Immature natural killer cell (primary cell): ENCODE data around the gene HBS1L. TPM values are rescaled to one million over a fixed set of nuclear protein-coding genes. Genes with fewer than 3 reads are reported as not detected.
A peak's percentile ranks its signal among the peaks of the same experiment; 100 is the strongest.

ENCODE experiments used
- DNase-seq, 3 donors: peaks; one replicate each; pipeline ENCODE4 v3.0.0; 2022; ENCODE audit warnings: mixed read lengths in 1 of 3
- H3K27ac Mint-ChIP-seq, 6 donors: one replicate each; pipeline ENCODE4 v1.8.0; 2020; ENCODE audit warnings: mixed read lengths in 6 of 6, mild to moderate bottlenecking in 5 of 6, inconsistent platforms in 4 of 6, moderate library complexity in 3 of 6
- H3K27me3 Mint-ChIP-seq, 3 donors: one replicate each; pipeline ENCODE4 v1.8.0; 2020 to 2021; ENCODE audit warnings: low read depth in 3 of 3, mild to moderate bottlenecking in 3 of 3, mixed read lengths in 3 of 3, moderate library complexity in 3 of 3, inconsistent platforms in 1 of 3
- H3K36me3 Mint-ChIP-seq, 3 donors: one replicate each; pipeline ENCODE4 v1.8.0; 2020; ENCODE audit warnings: mixed read lengths in 3 of 3, inconsistent platforms in 2 of 3, mild to moderate bottlenecking in 2 of 3
- H3K4me1 Mint-ChIP-seq, 2 donors: one replicate each; pipeline ENCODE4 v1.8.0; 2020; ENCODE audit warnings: inconsistent platforms in 2 of 2, mild to moderate bottlenecking in 2 of 2, mixed read lengths in 2 of 2, moderate library complexity in 1 of 2
- H3K4me3 Mint-ChIP-seq, 5 donors: one replicate each; pipeline ENCODE4 v1.8.0; 2020; ENCODE audit warnings: mild to moderate bottlenecking in 5 of 5, mixed read lengths in 5 of 5, inconsistent platforms in 3 of 5, moderate library complexity in 3 of 5
- H3K9me3 Mint-ChIP-seq, 6 donors: one replicate each; pipeline ENCODE4 v1.8.0; 2020; ENCODE audit warnings: mild to moderate bottlenecking in 6 of 6, mixed read lengths in 6 of 6, inconsistent platforms in 4 of 6, moderate library complexity in 3 of 6
- polyA plus RNA-seq, 3 donors: library from polyadenylated mRNA; unstranded; fragments of 300-500 nt; fragmentation: Illumina TruSeq; gene quantifications; one replicate each; pipeline ENCODE4 v1.2.3, GENCODE V29; 2021

The HBS1L gene
- polyA plus RNA-seq, 3 donors from 2014 or later: 29.0 to 38.7 (median 32.4) TPM

- Mint-ChIP-seq H3K27ac (no peak overlapping the region), H3K36me3 (peaks cover 22 to 32% (median 22%) of the 10 kb centered on the region in 3 donors), H3K4me3 (no peak overlapping the region), H3K9me3 (no peaks in the 10 kb centered on the region), H3K27me3 (no peaks in the 10 kb centered on the region), H3K4me1 (no peaks in the 10 kb centered on the region)
- no peak for DNase-seq
Measured at GRCh38 chr6:134995536-134995935, 59.1 kb downstream of the HBS1L start.

DNA sequence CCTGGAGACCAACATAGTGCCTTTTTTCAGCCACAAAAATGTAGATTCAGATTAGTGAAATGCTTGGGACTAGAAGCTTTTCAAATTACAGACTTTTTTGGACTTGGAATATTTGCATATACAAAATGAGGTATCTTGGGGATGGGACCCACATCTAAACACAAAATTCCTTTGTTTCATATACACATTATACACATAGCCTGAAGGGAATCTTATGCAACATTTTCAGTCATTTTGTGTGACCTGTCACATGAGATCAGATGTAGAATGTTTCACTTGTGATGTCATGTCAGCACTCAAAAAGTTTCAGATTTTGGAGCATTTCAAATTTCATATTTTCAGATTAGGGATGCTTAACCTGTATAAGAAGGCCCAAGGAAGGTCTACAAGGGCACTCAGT is 60.2 kb downstream of the HBS1L start:
- Mint-ChIP-seq H3K36me3 (peaks cover 22 to 31% (median 25%) of the 10 kb centered on the region in 3 donors), H3K4me1 (no peaks in the 10 kb centered on the region), H3K27me3 (no peaks in the 10 kb centered on the region), H3K4me3 (no peak overlapping the region), H3K27ac (peak overlapping the region in 1 of 6 donors; percentile 10), H3K9me3 (no peaks in the 10 kb centered on the region)
- no peak for DNase-seq

DNA sequence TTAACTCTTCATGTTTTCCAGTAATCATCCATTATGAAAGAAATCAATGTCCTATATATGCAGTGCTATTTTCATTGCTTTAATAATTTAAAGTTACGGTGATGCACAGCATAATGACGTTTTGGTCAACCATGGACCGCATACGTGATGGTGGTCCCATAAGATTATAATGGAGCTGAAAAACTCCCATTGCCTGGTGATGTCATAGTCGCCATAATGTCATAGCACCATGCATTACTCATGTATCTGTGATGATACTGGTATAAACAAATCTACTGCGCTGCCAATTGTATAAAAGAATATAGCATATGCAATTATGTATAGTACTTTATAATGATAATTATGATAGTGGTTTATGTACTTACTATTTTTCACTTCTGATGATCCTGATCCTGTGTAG is 62.5 kb downstream of the HBS1L start:
- Mint-ChIP-seq H3K36me3 (peaks cover 16 to 31% (median 30%) of the 10 kb centered on the region in 3 donors), H3K4me1 (no peaks in the 10 kb centered on the region), H3K27ac (no peak overlapping the region), H3K4me3 (no peak overlapping the region), H3K9me3 (no peaks in the 10 kb centered on the region), H3K27me3 (no peaks in the 10 kb centered on the region)
- DNase-seq: no peak

DNA sequence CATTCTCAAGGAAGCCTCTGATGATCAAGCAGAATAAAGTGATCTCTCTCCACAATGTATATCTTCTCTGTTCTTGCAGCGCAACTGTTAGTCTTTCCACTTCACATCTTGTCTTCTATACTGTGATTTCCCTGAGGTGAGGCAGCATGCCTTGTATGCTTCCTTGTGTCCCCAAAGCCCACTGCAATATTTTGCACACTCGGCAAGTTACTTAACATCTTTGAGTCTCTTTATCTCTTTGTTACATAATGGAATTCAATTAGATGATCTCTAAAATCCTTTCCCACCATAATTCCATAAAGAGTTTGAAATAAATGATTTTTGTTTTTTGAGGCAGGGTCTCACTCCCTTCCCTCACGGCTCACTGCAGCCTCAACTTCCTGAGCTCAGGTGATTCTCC is 64.4 kb downstream of the HBS1L start:
- Mint-ChIP-seq H3K4me1 (no peaks in the 10 kb centered on the region), H3K27ac (no peak overlapping the region), H3K36me3 (peaks cover 4 to 29% (median 24%) of the 10 kb centered on the region in 3 donors), H3K27me3 (no peaks in the 10 kb centered on the region), H3K9me3 (no peaks in the 10 kb centered on the region), H3K4me3 (no peak overlapping the region)
- no peak for DNase-seq

DNA sequence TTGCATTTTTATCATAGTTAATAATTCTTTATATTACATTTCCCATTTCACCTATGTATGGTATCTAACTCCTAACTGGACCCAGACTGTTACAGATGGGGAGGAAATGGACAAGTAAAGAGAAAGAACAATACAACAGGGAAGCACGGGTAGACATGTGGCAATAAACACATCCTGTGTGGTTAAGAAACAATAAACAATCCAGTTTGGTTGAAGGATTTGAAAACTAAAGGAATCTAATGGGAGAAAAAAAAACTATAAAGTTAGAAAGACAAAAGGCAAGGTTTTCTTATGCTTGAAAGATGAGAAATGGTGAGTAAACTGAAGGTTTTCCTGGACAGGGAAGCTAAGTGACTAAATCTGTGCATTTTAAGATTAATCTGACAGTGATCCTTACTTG is 69.8 kb downstream of the HBS1L start:
- peaks cover 25 to 40% (median 38%) of the 10 kb centered on the region in 3 donors for H3K36me3 Mint-ChIP-seq

GRCh38 chr6:134983823-134984222 is 70.8 kb downstream of the HBS1L start:
- Mint-ChIP-seq H3K4me1 (peaks cover 0 to 7% of the 10 kb centered on the region in 2 donors), H3K9me3 (no peaks in the 10 kb centered on the region), H3K27me3 (no peaks in the 10 kb centered on the region), H3K27ac (no peak overlapping the region), H3K36me3 (peaks cover 25 to 46% (median 37%) of the 10 kb centered on the region in 3 donors), H3K4me3 (no peak overlapping the region)
- DNase-seq: no peak

More for the DNA sequence above, 69.8 kb downstream of the HBS1L start:
- Mint-ChIP-seq H3K9me3 (no peaks in the 10 kb centered on the region), H3K4me3 (no peak overlapping the region), H3K27ac (peak overlapping the region in 1 of 6 donors; percentile 35), H3K4me1 (peaks cover 0 to 7% of the 10 kb centered on the region in 2 donors), H3K27me3 (no peaks in the 10 kb centered on the region)
- no peak for DNase-seq

- Mint-ChIP-seq H3K4me1 (peaks cover 0 to 7% of the 10 kb centered on the region in 2 donors), H3K27me3 (no peaks in the 10 kb centered on the region), H3K27ac (no peak overlapping the region), H3K4me3 (no peak overlapping the region), H3K9me3 (no peaks in the 10 kb centered on the region), H3K36me3 (peaks cover 30 to 51% (median 36%) of the 10 kb centered on the region in 3 donors)
- no peak for DNase-seq
Measured at GRCh38 chr6:134982161-134982560, 72.5 kb downstream of the HBS1L start.

DNA sequence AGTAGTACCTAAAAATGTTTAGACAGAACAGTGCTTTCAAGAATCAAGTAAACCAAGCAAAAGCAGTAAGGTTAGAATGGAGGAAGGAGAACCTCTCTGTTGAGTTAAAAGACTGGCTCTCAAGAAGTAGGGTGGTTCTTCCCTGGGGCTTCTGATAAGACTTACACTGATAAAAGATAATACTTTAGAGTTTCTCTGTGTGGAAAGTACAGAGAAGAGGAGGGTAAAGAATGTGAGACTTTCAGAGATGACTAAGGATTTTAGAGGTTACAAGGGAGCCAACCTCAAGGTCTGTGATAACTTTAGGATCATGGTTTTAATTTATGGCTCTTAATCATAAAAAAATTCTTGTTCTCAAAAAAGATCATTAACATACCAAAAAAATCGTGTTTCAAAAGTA is 73.8 kb downstream of the HBS1L start:
- no peaks in the 10 kb centered on the region for H3K27me3 Mint-ChIP-seq
- peaks cover 0 to 7% of the 10 kb centered on the region in 2 donors for H3K4me1 Mint-ChIP-seq
- no peak overlapping the region for H3K4me3 Mint-ChIP-seq
- H3K9me3 Mint-ChIP-seq: no peaks in the 10 kb centered on the region
- H3K36me3 Mint-ChIP-seq: peaks cover 30 to 50% (median 37%) of the 10 kb centered on the region in 3 donors
- DNase-seq: no peak
- no peak overlapping the region for H3K27ac Mint-ChIP-seq

- DNase-seq: no peak
- H3K4me3 Mint-ChIP-seq: no peak overlapping the region
- peak overlapping the region in 1 of 6 donors; percentile 16 for H3K27ac Mint-ChIP-seq
- peaks cover 26 to 56% (median 47%) of the 10 kb centered on the region in 3 donors for H3K36me3 Mint-ChIP-seq
- no peaks in the 10 kb centered on the region for H3K9me3 Mint-ChIP-seq
- peaks cover 2 to 7% of the 10 kb centered on the region in 2 donors for H3K4me1 Mint-ChIP-seq
- H3K27me3 Mint-ChIP-seq: no peaks in the 10 kb centered on the region
Measured at GRCh38 chr6:134979142-134979541, 75.5 kb downstream of the HBS1L start.

DNA sequence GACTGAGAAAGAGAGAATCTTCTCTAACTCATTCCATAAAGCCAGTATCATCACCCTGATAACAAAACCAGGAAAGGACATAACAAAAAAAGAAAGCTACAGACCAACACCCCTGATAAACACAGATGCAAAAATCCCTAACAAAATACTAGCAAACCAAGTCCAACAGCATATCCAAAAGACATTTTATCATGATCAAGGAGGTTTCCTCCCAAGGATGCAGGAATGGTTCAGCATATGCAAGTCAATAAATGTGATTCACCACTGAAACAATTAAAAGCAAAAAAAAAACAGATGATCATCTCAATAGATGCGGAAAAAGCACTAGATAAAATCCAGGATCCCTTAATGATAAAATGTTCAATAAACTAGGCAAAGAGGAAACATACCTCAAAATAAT is 80.3 kb downstream of the HBS1L start:
- H3K36me3 Mint-ChIP-seq: peaks cover 22 to 51% (median 44%) of the 10 kb centered on the region in 3 donors
- H3K27me3 Mint-ChIP-seq: no peaks in the 10 kb centered on the region
- H3K9me3 Mint-ChIP-seq: no peaks in the 10 kb centered on the region
- no peak for DNase-seq
- H3K27ac Mint-ChIP-seq: no peak overlapping the region
- no peak overlapping the region for H3K4me3 Mint-ChIP-seq
- peaks cover 0 to 4% of the 10 kb centered on the region in 2 donors for H3K4me1 Mint-ChIP-seq

GRCh38 chr6:134967711-134968110 is 86.9 kb downstream of the HBS1L start:
- Mint-ChIP-seq H3K4me3 (no peak overlapping the region), H3K27ac (no peak overlapping the region), H3K27me3 (no peaks in the 10 kb centered on the region), H3K4me1 (peaks cover 0 to 2% of the 10 kb centered on the region in 2 donors), H3K9me3 (no peaks in the 10 kb centered on the region), H3K36me3 (peaks cover 11 to 44% (median 30%) of the 10 kb centered on the region in 3 donors)
- no peak for DNase-seq

DNA sequence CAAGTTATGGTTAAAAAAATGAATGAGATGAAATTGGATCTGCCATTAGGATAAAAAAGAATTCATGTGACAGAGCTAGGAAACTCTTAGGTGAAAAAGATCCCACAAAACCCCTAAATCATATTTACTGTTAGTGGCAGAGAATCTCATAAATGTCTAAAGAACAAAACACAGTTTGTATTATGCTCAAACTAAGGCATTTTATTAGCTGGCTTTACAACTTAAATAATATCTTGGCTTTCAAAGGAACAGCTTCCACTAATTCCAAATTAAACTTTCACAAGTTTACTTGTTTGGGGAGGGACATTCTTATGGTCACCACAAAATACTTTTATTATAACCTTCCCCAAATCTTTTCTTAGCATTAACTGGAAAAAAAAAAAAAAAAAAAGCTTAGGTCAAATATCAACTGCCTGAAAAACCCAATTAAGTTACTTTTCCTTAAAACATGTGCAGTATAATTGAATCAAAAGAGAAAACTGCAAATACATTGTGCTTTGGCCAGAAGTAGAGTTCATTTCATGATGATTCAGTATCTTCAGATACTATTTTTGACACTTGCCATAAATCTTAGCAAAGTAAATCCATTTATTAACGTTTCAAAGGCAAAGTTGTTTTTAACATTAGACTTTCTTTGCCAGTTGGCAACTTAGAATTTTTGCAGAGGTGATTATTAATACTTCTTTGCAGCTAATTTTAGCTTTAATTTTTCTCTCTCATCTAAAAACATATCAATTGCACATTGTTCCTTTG is 90.0 kb downstream of the HBS1L start:
- Mint-ChIP-seq H3K4me1 (peaks cover 1 to 7% of the 10 kb centered on the region in 2 donors), H3K27ac (no peak overlapping the region), H3K9me3 (no peaks in the 10 kb centered on the region), H3K27me3 (no peaks in the 10 kb centered on the region), H3K4me3 (no peak overlapping the region), H3K36me3 (peaks cover 24 to 59% (median 37%) of the 10 kb centered on the region in 3 donors)
- no peak for DNase-seq

DNA sequence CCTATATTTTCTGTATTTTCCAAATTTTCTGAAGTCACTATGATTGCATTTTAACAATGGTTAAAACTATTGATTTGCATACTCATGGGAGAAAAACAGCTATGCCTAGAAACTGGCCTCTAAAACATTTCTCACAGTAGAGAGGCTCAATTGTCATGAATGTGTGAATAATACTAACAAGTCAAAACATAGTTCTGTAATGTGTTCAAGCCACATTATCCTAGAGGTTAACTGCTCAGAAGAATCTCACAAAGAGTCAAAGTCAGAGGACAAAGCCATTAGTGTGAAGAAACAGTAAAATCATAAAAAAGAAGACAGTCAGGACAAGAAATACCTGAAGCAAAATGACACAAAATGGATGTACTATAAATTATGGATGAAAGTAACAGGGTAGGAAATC is 92.2 kb downstream of the HBS1L start:
- Mint-ChIP-seq H3K4me3 (no peak overlapping the region), H3K36me3 (peaks cover 29 to 55% (median 31%) of the 10 kb centered on the region in 3 donors), H3K27me3 (no peaks in the 10 kb centered on the region), H3K9me3 (no peaks in the 10 kb centered on the region), H3K27ac (no peak overlapping the region), H3K4me1 (peaks cover 0 to 7% of the 10 kb centered on the region in 2 donors)
- DNase-seq: no peak

DNA sequence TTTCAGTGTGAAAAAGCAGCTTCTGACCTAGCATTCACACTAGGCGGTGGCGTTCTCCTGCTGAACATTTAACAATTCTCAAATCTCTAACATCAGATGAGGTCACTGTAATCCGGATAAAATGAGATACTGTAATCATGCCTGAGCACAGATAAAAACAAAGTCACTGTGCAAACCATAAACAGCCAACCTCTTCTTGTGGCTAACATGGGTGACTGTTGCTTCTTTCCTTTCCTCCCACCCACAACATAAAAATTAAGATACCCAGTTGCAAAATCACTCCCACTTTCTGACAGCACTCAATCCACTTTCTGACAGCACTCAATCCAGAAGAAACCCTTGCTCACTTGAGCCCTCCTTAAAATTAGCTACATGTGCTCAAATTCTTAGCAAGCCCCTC is 93.3 kb downstream of the HBS1L start:
- Mint-ChIP-seq H3K36me3 (peaks cover 29 to 55% (median 31%) of the 10 kb centered on the region in 3 donors), H3K27ac (no peak overlapping the region)

DNA sequence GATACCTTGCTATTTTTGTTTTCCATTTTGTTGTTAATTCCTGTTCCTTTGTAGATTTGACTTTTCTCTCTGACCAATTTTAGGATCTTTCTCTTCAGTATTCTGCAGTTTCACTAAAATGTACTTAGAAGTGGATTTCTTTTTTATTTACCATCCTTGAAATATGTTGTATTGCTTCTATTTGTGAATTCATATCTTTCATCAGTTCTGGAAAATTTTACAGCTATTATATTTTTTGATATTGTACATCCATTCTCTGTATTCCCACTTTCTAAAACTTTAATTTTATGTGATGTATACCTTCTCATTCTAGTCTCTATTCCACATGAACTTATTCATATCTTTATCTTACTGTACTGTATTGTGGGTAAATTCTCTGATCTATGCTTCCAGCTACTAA is 95.0 kb downstream of the HBS1L start:
- H3K27me3 Mint-ChIP-seq: no peaks in the 10 kb centered on the region
- no peak overlapping the region for H3K4me3 Mint-ChIP-seq
- H3K27ac Mint-ChIP-seq: no peak overlapping the region
- no peaks in the 10 kb centered on the region for H3K9me3 Mint-ChIP-seq
- H3K36me3 Mint-ChIP-seq: peaks cover 22 to 45% (median 23%) of the 10 kb centered on the region in 3 donors
- no peak for DNase-seq
- H3K4me1 Mint-ChIP-seq: peaks cover 0 to 7% of the 10 kb centered on the region in 2 donors

More for the DNA sequence above, 93.3 kb downstream of the HBS1L start:
- Mint-ChIP-seq H3K9me3 (no peaks in the 10 kb centered on the region), H3K4me1 (peaks cover 0 to 7% of the 10 kb centered on the region in 2 donors), H3K4me3 (no peak overlapping the region), H3K27me3 (no peaks in the 10 kb centered on the region)
- no peak for DNase-seq
